Measurements from ENCODE around the gene NPC1.

Gene NPC1

GRCh38 chr18:23484561-23485182 lies 101.6 kb downstream of the NPC1 start:
- no peak for DNase-seq (ENCODE audit: low read depth)

Data from stimulated activated CD8-positive, alpha-beta memory T cell treated with anti-CD3 and anti-CD28 coated beads, Interleukin-15, amount 100 ng/mL, for 24 hours (primary cell).